BLaER1 (cell line): ENCODE data around the gene RASA1.
"Not testable (repeated sequence)": the region's sequence is repeated elsewhere in the genome, so short reads cannot be mapped to it uniquely, and the experiment has no call there.

ENCODE experiments used
- H3K27ac ChIP-seq: shearing (Covaris generic); formaldehyde crosslinking; 2 replicates; pipeline ENCODE4 v1.8.1; 2022
- H3K27me3 ChIP-seq: shearing (Covaris generic); formaldehyde crosslinking; 2 replicates; pipeline ENCODE4 v1.8.1; 2022
- H3K36me3 ChIP-seq: shearing (Covaris generic); formaldehyde crosslinking; 2 replicates; pipeline ENCODE4 v1.8.1; 2022
- H3K4me1 ChIP-seq: shearing (Covaris generic); formaldehyde crosslinking; 2 replicates; pipeline ENCODE4 v1.8.1; 2022
- H3K4me2 ChIP-seq: shearing (Covaris generic); formaldehyde crosslinking; 2 replicates; pipeline ENCODE4 v1.8.1; 2022
- H3K4me3 ChIP-seq: shearing (Covaris generic); formaldehyde crosslinking; 2 replicates; pipeline ENCODE4 v1.8.1; 2022
- H3K9ac ChIP-seq: shearing (Covaris generic); formaldehyde crosslinking; 2 replicates; pipeline ENCODE4 v1.8.1; 2022
- H3K9me3 ChIP-seq: shearing (Covaris generic); formaldehyde crosslinking; 2 replicates; pipeline ENCODE4 v1.8.1; 2022
- H4K20me1 ChIP-seq: shearing (Covaris generic); formaldehyde crosslinking; 2 replicates; pipeline ENCODE4 v1.8.1; 2022
- Cebpa-rat ChIP-seq: shearing (Covaris generic); IDR thresholded peaks from 2 replicates; pipeline ENCODE4 v1.8.1; 2022

RASA1 gene

DNA sequence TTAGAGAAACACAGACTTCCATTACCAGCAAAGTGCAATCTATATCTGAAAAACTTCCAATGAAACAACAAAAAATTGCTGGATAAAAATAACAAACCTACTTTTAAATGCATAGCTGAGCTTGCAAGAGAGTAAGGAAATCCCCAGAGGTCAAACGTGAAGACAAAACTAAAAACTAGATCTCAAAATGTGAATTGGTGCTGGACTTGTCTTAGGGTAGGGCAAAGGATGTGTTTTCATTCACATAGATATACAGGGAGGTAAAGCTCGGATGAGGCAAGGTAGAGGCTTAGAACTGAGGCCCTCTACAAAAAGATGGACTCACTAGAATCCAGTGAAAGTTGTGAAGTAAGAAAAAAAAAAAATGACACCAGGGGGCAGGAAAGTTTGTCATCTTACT lies 13.6 kb upstream of the RASA1 start:
- no peak overlapping the region for H3K4me2 ChIP-seq

DNA sequence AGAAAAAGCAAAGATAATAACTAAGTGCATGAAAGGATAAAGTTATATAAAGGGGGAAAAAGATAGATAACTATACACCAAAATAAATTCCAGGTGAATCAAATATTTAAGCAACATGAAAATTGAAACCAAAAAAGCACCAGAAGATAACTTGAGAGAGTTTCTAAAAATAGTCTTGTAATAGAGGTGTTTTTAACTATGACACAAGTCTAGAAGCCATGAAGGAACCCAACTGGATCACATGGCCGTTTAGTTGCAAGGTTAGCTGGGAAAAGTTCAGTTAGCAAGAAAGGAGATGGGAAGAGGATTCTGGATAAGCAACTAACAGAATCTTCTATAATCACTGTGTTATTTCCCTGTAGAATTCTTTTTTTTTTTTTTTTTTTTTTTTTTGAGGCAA lies 9.2 kb upstream of the RASA1 start:
- no peak overlapping the region for H3K9ac ChIP-seq
- no peaks in the 10 kb centered on the region for H3K27me3 ChIP-seq
- no peaks in the 10 kb centered on the region for H3K9me3 ChIP-seq
- H3K27ac ChIP-seq = no peak overlapping the region
- no peak overlapping the region for H3K4me3 ChIP-seq
- H3K36me3 ChIP-seq = no peaks in the 10 kb centered on the region
- no peak overlapping the region for H3K4me2 ChIP-seq
- TF ChIP-seq Cebpa-rat = no peak
- no peaks in the 10 kb centered on the region for H4K20me1 ChIP-seq
- H3K4me1 ChIP-seq = no peaks in the 10 kb centered on the region

More for the DNA sequence above, 13.6 kb upstream of the RASA1 start:
- Histone ChIP-seq H3K9me3 (peaks cover 20% of the 10 kb centered on the region), H3K9ac (no peak overlapping the region), H3K27ac (no peak overlapping the region), H3K36me3 (no peaks in the 10 kb centered on the region), H3K4me3 (no peak overlapping the region), H3K27me3 (no peaks in the 10 kb centered on the region), H4K20me1 (no peaks in the 10 kb centered on the region), H3K4me1 (no peaks in the 10 kb centered on the region)
- no peak for TF ChIP-seq Cebpa-rat

DNA sequence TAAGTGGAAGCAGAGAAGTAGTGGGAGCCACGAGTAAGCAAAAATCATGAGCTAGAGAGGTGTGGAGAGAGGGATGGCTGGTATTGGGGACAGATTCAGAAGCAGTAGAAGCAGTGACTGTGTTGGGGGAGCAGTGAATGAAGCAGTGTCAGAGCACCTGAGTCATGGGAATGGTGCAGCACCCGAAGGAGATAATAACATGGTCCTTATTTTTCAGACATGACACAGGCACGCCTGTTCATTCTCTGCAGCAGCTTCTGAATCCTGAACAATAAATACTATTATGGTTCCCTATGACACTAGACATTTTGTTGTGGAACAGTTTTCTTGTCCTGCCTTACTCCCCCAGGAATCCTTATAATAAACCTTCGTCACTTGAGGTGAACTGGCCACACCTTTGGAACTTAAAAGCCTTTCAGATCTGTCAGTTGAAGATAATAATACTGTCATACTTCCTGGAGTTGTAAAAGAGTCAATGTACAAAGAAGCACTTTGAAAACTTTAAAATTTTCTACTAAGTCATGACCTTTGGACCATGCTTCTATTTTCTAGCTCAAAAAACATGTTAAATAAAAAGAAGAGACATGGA lies 7.0 kb upstream of the RASA1 start:
- H3K27ac ChIP-seq = no peak overlapping the region
- no peak overlapping the region for H3K9ac ChIP-seq
- H3K27me3 ChIP-seq = no peaks in the 10 kb centered on the region
- no peaks in the 10 kb centered on the region for H3K4me1 ChIP-seq
- no peaks in the 10 kb centered on the region for H3K36me3 ChIP-seq
- H3K4me3 ChIP-seq = no peak overlapping the region
- H3K9me3 ChIP-seq = no peaks in the 10 kb centered on the region
- H3K4me2 ChIP-seq = no peak overlapping the region
- H4K20me1 ChIP-seq = no peaks in the 10 kb centered on the region
- no peak for TF ChIP-seq Cebpa-rat

DNA sequence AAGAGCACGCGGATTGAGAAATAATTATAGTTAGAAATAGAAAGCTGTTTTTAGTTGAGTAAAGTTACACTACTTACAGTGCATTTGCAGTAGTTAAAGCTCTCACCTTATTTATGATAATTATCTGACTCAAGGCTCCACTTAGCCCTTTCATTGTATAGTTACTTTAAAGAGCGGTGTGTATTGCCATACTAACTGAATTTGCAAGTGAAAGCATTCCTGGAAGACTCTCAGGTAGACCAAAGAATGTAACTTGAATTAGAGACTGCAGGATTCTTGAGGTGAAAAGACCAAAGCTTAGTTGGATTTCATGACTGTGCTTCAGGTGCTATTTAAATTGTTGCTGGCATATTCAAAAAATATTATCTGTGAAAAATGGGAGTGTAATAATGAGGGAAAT lies 4.2 kb upstream of the RASA1 start:
- no peak for TF ChIP-seq Cebpa-rat
- H3K27ac ChIP-seq = no peak overlapping the region
- peaks cover 9% of the 10 kb centered on the region; the same call in 1 of the 2 replicates for H3K4me1 ChIP-seq
- H3K27me3 ChIP-seq = no peaks in the 10 kb centered on the region
- no peak overlapping the region for H3K9ac ChIP-seq
- no peaks in the 10 kb centered on the region for H3K9me3 ChIP-seq
- H3K36me3 ChIP-seq = no peaks in the 10 kb centered on the region
- H3K4me3 ChIP-seq = no peak overlapping the region
- peaks cover 2% of the 10 kb centered on the region for H4K20me1 ChIP-seq
- no peak overlapping the region for H3K4me2 ChIP-seq

DNA sequence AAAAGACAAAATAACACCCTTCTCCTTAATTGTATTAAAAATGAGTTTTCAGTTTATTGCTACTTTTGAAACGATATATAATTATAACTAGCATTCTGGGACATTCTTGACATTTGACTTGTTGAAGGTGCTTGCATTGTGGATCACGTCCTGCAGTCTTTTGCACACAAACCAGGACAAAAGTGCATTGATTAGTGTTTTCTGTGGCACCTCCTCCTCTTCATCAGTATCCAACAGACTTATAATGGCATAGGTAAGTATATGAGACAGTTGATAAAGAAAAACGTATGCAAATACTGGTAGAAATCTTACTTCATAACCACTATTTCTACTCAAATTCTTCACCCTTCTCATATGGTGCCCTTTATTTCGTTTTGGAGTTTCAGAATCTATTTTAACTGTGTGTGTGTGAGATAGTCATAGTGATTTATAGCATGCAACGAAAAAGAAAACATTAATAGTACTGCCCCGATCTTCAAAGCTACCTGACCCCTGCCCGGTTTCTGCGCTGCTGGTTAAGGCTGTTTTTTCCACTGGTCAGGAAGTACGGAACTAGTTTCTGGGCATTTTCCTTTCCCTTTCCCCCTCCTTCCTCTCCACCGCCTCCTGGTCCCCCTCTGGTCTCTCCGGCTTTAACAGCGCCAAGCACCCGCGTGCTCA lies 639 bp upstream of the RASA1 start:
- peak overlapping the region; percentile 91 for H3K27ac ChIP-seq
- peak overlapping the region; percentile 89 for H3K4me2 ChIP-seq
- no peaks in the 10 kb centered on the region for H3K27me3 ChIP-seq
- peaks cover 26% of the 10 kb centered on the region for H3K4me1 ChIP-seq
- peak overlapping the region; percentile 88 for H3K9ac ChIP-seq
- H3K36me3 ChIP-seq = peaks cover 11% of the 10 kb centered on the region
- H3K9me3 ChIP-seq = no peaks in the 10 kb centered on the region
- H3K4me3 ChIP-seq = peak overlapping the region; percentile 95
- peaks cover 22% of the 10 kb centered on the region for H4K20me1 ChIP-seq
- TF ChIP-seq Cebpa-rat = no peak

DNA sequence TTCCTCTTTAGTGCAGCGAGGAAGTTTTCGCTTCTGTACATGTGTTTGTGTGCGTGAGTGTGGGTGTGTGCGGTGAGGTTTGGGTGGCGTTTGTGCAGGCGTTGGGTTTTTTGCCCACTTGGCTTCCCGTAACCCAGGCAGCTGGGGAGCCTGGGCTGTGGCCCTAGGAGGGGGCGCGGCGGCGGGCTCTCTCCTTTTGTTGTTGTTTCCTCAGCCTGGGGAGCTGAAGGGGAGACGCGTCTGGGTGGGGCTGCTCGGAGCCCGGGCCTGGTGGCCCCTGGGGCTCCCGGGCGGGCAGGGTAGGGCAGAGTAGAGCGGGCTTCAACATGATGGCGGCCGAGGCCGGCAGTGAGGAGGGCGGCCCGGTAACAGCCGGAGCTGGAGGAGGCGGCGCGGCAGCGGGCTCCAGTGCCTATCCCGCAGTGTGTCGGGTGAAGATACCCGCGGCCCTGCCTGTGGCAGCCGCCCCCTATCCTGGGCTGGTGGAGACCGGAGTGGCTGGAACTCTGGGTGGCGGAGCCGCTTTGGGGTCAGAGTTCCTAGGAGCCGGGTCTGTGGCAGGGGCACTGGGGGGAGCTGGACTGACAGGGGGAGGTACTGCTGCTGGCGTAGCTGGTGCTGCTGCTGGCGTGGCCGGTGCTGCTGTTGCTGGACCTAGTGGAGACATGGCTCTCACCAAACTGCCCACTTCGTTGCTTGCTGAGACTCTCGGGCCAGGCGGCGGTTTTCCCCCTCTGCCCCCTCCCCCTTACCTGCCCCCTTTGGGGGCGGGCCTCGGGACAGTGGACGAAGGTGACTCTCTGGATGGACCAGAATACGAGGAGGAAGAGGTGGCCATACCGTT lies 665 bp downstream of the RASA1 start:
- Histone ChIP-seq H4K20me1 (peaks cover 23% of the 10 kb centered on the region), H3K36me3 (peaks cover 11% of the 10 kb centered on the region), H3K4me2 (peak overlapping the region; percentile 91), H3K9ac (peak overlapping the region; percentile 88), H3K4me1 (peaks cover 26% of the 10 kb centered on the region), H3K9me3 (no peaks in the 10 kb centered on the region), H3K4me3 (peak overlapping the region; percentile 95), H3K27ac (peak overlapping the region; percentile 84), H3K27me3 (no peaks in the 10 kb centered on the region)
- no peak for TF ChIP-seq Cebpa-rat

DNA sequence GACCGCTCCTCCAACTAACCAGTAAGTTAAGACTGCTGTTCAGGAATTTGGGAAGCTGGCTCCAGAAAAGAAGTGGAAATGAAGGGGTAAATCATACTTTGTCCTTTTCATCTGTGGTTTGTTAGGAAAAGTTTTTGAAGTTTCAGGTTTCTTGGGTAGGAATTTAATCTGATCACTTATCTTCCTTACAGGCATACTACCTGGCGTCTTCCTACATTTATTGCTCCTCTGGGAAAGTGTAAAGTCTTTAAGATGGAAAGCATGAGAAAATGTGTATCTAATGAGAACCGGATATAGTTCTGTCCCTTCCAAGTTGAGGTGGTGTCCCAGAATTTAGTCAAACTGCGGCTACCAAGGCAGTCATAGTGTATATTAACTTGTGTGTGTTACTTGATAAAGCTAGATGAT lies 1.3 kb downstream of the RASA1 start:
- H3K27me3 ChIP-seq = no peaks in the 10 kb centered on the region
- H3K4me2 ChIP-seq = peak overlapping the region; percentile 91
- H3K27ac ChIP-seq = peak overlapping the region; percentile 84
- H3K9ac ChIP-seq = peak overlapping the region; percentile 88
- peaks cover 30% of the 10 kb centered on the region for H4K20me1 ChIP-seq
- no peaks in the 10 kb centered on the region for H3K9me3 ChIP-seq
- H3K36me3 ChIP-seq = peaks cover 17% of the 10 kb centered on the region
- no peak for TF ChIP-seq Cebpa-rat
- H3K4me3 ChIP-seq = peak overlapping the region; percentile 95
- peaks cover 26% of the 10 kb centered on the region for H3K4me1 ChIP-seq

DNA sequence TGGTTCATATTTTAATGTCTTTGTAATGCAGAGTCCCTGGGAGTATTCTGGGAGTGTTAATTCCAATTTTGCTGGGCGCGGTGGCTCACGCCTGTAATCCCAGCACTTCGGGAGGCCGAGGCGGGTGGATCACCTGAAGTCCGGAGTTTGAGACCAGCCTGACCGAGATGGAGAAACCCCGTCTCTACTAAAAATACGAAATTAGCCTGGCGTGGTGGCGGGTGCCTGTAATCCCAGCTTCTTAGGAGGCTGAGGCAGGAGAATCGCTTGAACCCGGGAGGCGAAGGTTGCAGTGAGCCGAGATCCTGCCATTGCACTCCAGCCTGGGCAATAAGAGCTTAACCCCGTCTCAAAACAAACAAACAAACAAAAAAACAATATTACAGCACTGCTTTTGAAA lies 3.2 kb downstream of the RASA1 start:
- peaks cover 26% of the 10 kb centered on the region for H3K4me1 ChIP-seq
- H3K27me3 ChIP-seq, H3K9ac ChIP-seq, H3K4me2 ChIP-seq, H3K4me3 ChIP-seq, H3K27ac ChIP-seq, H3K9me3 ChIP-seq: not testable (repeated sequence)
- H4K20me1 ChIP-seq = peaks cover 49% of the 10 kb centered on the region
- H3K36me3 ChIP-seq = peaks cover 25% of the 10 kb centered on the region

DNA sequence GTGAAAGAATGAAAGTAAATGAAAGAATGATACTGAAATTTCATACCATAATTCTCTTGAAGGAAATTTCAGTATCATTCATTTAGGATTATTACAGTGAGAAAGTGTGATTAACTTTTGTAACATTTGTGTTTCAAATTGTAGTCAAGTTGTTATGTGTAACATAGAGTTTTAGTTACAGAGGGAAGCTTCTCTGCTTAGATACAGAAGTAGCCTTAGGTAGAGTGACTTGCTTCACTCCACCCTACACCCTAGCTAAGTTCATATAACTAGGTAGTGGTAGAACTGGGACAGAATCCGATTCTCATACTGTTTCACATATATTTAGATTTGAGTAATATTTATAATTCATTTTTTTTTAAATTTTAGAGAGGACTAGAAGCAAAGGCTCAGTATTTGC lies 9.0 kb downstream of the RASA1 start:
- Histone ChIP-seq H3K27ac (no peak overlapping the region), H4K20me1 (peaks cover 83% of the 10 kb centered on the region), H3K4me3 (no peak overlapping the region), H3K36me3 (peaks cover 46% of the 10 kb centered on the region), H3K4me2 (no peak overlapping the region), H3K27me3 (no peaks in the 10 kb centered on the region), H3K4me1 (no peaks in the 10 kb centered on the region), H3K9me3 (peaks cover 15% of the 10 kb centered on the region), H3K9ac (no peak overlapping the region)
- TF ChIP-seq Cebpa-rat = no peak

DNA sequence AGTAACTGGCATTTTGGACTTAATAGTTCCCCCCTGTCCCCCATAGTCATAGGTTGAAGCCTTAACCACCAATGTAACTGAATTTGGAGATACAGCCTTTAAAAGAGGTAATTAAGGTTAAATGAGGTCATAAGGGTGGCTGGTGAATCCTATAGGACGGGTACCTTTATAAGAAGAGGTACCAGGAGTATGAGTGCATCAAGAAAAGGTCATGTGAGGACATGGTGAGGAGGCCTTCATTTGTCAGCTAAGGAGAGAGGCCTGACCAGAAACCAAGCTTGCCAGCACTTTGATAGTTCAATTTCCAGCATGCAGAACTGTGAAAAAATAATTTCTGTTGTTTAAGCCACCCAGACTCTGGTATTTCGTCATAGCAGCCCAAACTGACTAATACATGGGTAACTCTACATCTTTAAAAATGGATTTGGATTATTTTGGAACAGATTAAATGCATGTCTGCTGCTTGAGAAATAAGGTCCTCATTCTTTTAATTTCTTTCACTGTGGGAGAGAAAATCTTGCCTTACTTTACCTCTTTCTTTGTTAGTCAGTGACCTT lies 9.7 kb downstream of the RASA1 start:
- no peaks in the 10 kb centered on the region for H3K4me1 ChIP-seq
- no peak for TF ChIP-seq Cebpa-rat
- H4K20me1 ChIP-seq = peaks cover 89% of the 10 kb centered on the region
- peaks cover 47% of the 10 kb centered on the region for H3K36me3 ChIP-seq
- no peak overlapping the region for H3K4me3 ChIP-seq
- peaks cover 15% of the 10 kb centered on the region for H3K9me3 ChIP-seq
- H3K27ac ChIP-seq = no peak overlapping the region
- no peak overlapping the region for H3K4me2 ChIP-seq
- no peaks in the 10 kb centered on the region for H3K27me3 ChIP-seq
- no peak overlapping the region for H3K9ac ChIP-seq
